Tibial artery (tissue), 4 donors: ENCODE results near the gene FBXO21.

ENCODE experiments used
- DNase-seq, 2 donors: peaks; one replicate each; pipeline ENCODE4 v3.0.0-alpha.2; 2019
- H3K27ac ChIP-seq, 2 donors: fragments of 200-600 bp; sonication (generic) in 1 of 2; 1 replicate in 1 of 2; 2 replicates in 1 of 2; pipeline ENCODE4 v1.5.1; 2018 to 2019; ENCODE audit warnings: mild to moderate bottlenecking in 1 of 2
- H3K27me3 ChIP-seq, 2 donors: fragments of 200-600 bp; sonication (generic) in 1 of 2; one replicate each; pipeline versions ENCODE4 v1.5.1 to v1.6.0; 2016 to 2019
- H3K36me3 ChIP-seq, 3 donors: fragments of 200-600 bp; sonication (generic) in 2 of 3; one replicate each; pipeline ENCODE4 v1.5.1; 2016 to 2019; ENCODE audit warnings: mild to moderate bottlenecking in 2 of 3
- H3K4me1 ChIP-seq, 4 donors: fragments of 200-600 bp; sonication (generic) in 2 of 4; 1 replicate in 3 of 4; 2 replicates in 1 of 4; pipeline ENCODE4 v1.5.1; 2016 to 2019
- H3K4me3 ChIP-seq, 2 donors: fragments of 200-600 bp; sonication (generic) in 1 of 2; 1 replicate in 1 of 2; 2 replicates in 1 of 2; pipeline ENCODE4 v1.5.1; 2018 to 2019; ENCODE audit warnings: mild to moderate bottlenecking in 2 of 2
- H3K9me3 ChIP-seq, 3 donors: fragments of 200-600 bp; sonication (generic) in 1 of 3; one replicate each; pipeline ENCODE4 v1.5.1; 2016 to 2019
- intact Hi-C: fragments of 100-400 bp; cut with DNase I; formaldehyde crosslinking; loops from one replicate; pipeline ENCODE4 v1.15.0; 2023; ENCODE audit warnings: low total_unique reads
- TF ChIP-seq, protein P1 (sequence below), 2 experiments: fragments of 200-600 bp in 1 of 2; fragments of 450-650 bp in 1 of 2; IDR thresholded peaks; one replicate each; pipeline ENCODE4 v1.5.1; 2017 to 2019; ENCODE audit warnings: antibody characterized with exemption in 2 of 2, mild to moderate bottlenecking in 1 of 2, moderate library complexity in 1 of 2

Gene FBXO21

DNA sequence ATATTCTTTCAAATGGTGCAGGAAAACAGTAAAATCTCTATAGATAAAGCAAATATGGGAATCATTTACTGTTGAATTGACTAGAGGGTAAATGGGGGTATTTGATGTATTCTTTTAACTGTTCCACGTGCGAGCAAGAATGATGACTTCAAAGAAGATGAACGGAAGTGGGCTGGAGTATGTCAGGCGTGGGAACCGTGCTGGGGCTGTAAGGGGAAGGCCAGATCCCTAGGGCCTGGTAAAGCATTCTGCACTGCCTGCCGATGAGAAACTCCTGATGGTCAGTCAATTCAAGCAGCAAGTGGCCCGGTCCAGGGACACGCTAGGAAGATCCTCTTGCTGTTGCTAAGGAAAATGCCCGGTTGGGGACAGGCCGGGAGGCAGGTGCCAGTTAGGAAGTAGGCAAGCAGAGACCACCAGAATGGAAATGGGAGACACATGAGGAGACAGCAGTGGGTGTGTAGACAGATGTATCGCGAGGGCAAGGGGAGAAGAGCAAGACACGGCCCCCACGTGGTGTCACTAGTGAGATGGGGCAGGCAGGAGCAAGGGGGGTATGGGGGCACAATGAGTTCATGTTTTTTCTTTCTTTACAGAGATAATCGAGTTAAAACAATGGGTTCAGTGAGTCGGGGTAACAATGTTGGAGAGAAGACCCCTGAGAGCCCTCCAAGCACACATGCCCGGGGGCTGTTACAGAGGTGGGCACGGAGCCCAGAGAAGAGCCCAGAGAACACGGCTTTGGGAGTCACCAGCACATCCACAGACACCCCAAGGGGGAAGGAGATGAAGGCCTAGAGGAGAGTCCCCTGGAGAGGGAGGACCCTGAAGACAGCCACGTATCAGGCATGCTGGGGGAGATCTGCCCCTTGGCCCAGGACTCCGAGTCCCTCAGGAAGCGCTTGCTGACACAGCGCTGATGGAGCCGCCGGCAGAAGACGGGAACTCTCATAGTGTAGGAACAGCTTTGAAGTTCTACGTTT lies 37.2 kb downstream of the FBXO21 start:
- Histone ChIP-seq H3K4me1 (no peaks in the 10 kb centered on the region), H3K27ac (no peak overlapping the region), H3K4me3 (no peak overlapping the region), H3K9me3 (no peaks in the 10 kb centered on the region), H3K27me3 (no peaks in the 10 kb centered on the region), H3K36me3 (peaks cover 57 to 78% (median 73%) of the 10 kb centered on the region in 3 donors)
- TF ChIP-seq, protein P1, sequence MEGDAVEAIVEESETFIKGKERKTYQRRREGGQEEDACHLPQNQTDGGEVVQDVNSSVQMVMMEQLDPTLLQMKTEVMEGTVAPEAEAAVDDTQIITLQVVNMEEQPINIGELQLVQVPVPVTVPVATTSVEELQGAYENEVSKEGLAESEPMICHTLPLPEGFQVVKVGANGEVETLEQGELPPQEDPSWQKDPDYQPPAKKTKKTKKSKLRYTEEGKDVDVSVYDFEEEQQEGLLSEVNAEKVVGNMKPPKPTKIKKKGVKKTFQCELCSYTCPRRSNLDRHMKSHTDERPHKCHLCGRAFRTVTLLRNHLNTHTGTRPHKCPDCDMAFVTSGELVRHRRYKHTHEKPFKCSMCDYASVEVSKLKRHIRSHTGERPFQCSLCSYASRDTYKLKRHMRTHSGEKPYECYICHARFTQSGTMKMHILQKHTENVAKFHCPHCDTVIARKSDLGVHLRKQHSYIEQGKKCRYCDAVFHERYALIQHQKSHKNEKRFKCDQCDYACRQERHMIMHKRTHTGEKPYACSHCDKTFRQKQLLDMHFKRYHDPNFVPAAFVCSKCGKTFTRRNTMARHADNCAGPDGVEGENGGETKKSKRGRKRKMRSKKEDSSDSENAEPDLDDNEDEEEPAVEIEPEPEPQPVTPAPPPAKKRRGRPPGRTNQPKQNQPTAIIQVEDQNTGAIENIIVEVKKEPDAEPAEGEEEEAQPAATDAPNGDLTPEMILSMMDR (IDR thresholded peaks at IDR 0.05): no peak
- DNase-seq: no peak
- intact Hi-C loops: no loop called here

DNA sequence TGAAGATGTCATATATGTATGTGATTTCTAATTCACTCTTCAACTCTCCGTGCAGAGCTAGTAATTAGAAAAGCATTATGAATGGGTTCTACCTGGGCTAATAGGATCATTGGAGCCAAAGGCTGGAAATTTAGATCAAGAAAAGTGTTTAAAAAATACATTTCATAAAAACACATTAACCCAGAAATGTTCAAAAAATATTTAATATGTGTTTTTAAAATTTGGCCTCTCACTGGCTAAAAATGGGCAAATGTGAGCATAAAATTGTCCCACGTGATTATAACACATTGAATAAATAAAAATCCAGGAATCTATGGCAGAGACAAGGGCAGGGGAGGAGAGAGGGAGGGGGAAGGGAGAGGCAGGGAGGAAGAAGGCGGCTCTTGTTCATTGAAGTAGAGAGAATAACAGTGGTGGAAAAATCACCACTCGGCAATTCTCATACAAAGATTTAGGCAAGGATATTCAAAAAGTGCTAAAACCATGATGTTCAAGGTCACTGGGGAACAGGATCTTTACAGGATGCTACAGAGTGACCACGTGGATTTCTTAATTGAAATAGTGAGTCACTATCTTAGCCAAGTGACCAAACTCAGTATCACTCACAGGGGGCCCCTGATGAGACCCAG lies 38.8 kb downstream of the FBXO21 start:
- TF ChIP-seq, protein P1 (IDR thresholded peaks at IDR 0.05): no peak
- intact Hi-C loops: no loop called here
- H3K36me3 ChIP-seq: peaks cover 42 to 73% (median 57%) of the 10 kb centered on the region in 3 donors

GRCh38 chr12:117149431-117149830 lies 40.8 kb downstream of the FBXO21 start:
- no peak for DNase-seq
- H3K4me1 ChIP-seq: no peaks in the 10 kb centered on the region
- H3K27me3 ChIP-seq: no peaks in the 10 kb centered on the region
- no peak overlapping the region for H3K27ac ChIP-seq
- TF ChIP-seq, protein P1 (IDR thresholded peaks at IDR 0.05): no peak
- intact Hi-C loops: no loop called here
- H3K9me3 ChIP-seq: no peaks in the 10 kb centered on the region
- H3K36me3 ChIP-seq: peaks cover 36 to 73% (median 47%) of the 10 kb centered on the region in 3 donors
- no peak overlapping the region for H3K4me3 ChIP-seq

More for the DNA sequence above, 38.8 kb downstream of the FBXO21 start:
- no peak overlapping the region for H3K4me3 ChIP-seq
- H3K27me3 ChIP-seq: no peaks in the 10 kb centered on the region
- no peaks in the 10 kb centered on the region for H3K4me1 ChIP-seq
- DNase-seq: no peak
- H3K27ac ChIP-seq: no peak overlapping the region
- H3K9me3 ChIP-seq: no peaks in the 10 kb centered on the region

- peaks cover 36 to 73% (median 47%) of the 10 kb centered on the region in 3 donors for H3K36me3 ChIP-seq
- DNase-seq: no peak
- no peak overlapping the region for H3K27ac ChIP-seq
- intact Hi-C loops: no loop called here
- H3K27me3 ChIP-seq: no peaks in the 10 kb centered on the region
- no peak overlapping the region for H3K4me3 ChIP-seq
- H3K4me1 ChIP-seq: no peaks in the 10 kb centered on the region
- TF ChIP-seq, protein P1 (IDR thresholded peaks at IDR 0.05): no peak
- no peaks in the 10 kb centered on the region for H3K9me3 ChIP-seq
Measured at GRCh38 chr12:117148642-117149041, 41.6 kb downstream of the FBXO21 start.

- no peak overlapping the region for H3K27ac ChIP-seq
- intact Hi-C loops: no loop called here
- no peaks in the 10 kb centered on the region for H3K9me3 ChIP-seq
- DNase-seq: no peak
- no peak overlapping the region for H3K4me3 ChIP-seq
- H3K27me3 ChIP-seq: no peaks in the 10 kb centered on the region
- TF ChIP-seq, protein P1 (IDR thresholded peaks at IDR 0.05): no peak
- no peaks in the 10 kb centered on the region for H3K4me1 ChIP-seq
- H3K36me3 ChIP-seq: peaks cover 35 to 75% (median 42%) of the 10 kb centered on the region in 3 donors
Measured at GRCh38 chr12:117147639-117148038, 42.6 kb downstream of the FBXO21 start.
